Caco-2 (cell line): ENCODE data around the gene FOXP3. TPM values are rescaled to one million over a fixed set of nuclear protein-coding genes. Genes with fewer than 3 reads are reported as not detected.

ENCODE experiments used
- BruUV-seq: library from RNA; stranded (reverse); fragments of 400-500 nt; replicated peaks from 2 replicates; lab custom pipeline; 2021; lab: Mats Ljungman, UMichigan
- CTCF ChIA-PET: fragments of 300-600 bp; sonication (Branson Sonifier 250); formaldehyde crosslinking; loops from one replicate; lab custom pipeline; 2022; ENCODE audit warnings: antibody characterized with exemption; lab: Charles Lee
- POLR2A ChIA-PET: fragments of 300-600 bp; sonication (Branson Sonifier 250); formaldehyde crosslinking; loops from one replicate; lab custom pipeline; 2022; ENCODE audit warnings: antibody characterized with exemption; lab: Charles Lee
- DNase-seq, 2 experiments: peaks; one replicate each; pipeline versions ENCODE4 v3.0.0 to v3.0.0-alpha.2; 2020 to 2022
- H3K27me3 ChIP-seq: replicated peaks from 2 replicates; pipeline ENCODE4 v1.6.0; 2011; ENCODE audit warnings: low read length; ENCODE audit not compliant: control insufficient read depth, insufficient read depth
- H3K36me3 ChIP-seq: 2 replicates; pipeline ENCODE4 v1.5.1; 2011; ENCODE audit warnings: low read length; ENCODE audit not compliant: control insufficient read depth, insufficient read depth
- H3K4me1 ChIP-seq: fragments of 250-450 bp; sonication (Bioruptor Pico); 2 replicates; pipeline ENCODE4 v1.5.1; 2020; ENCODE audit warnings: mild to moderate bottlenecking
- H3K4me3 ChIP-seq: 2 replicates; pipeline ENCODE4 v1.5.1; 2011; ENCODE audit warnings: low read depth, mild to moderate bottlenecking, control low read depth, low read length
- H3K9me3 ChIP-seq: fragments of 250-450 bp; sonication (Bioruptor Pico); 2 replicates; pipeline ENCODE4 v1.5.1; 2020; ENCODE audit warnings: mild to moderate bottlenecking, moderate library complexity
- H3K27ac Mint-ChIP-seq: one replicate; pipeline ENCODE4 v1.8.0; 2022; ENCODE audit warnings: mixed read lengths; ENCODE audit not compliant: unreplicated experiment
- H3K27me3 Mint-ChIP-seq: one replicate; pipeline ENCODE4 v1.8.0; 2022; ENCODE audit warnings: mixed read lengths; ENCODE audit not compliant: insufficient read depth, unreplicated experiment
- H3K36me3 Mint-ChIP-seq: one replicate; pipeline ENCODE4 v1.8.0; 2022; ENCODE audit warnings: mild to moderate bottlenecking, mixed read lengths; ENCODE audit not compliant: insufficient read depth, unreplicated experiment
- H3K4me1 Mint-ChIP-seq: one replicate; pipeline ENCODE4 v1.8.0; 2022; ENCODE audit warnings: low read depth, mixed read lengths; ENCODE audit not compliant: unreplicated experiment
- H3K4me3 Mint-ChIP-seq: one replicate; pipeline ENCODE4 v1.8.0; 2022; ENCODE audit warnings: mild to moderate bottlenecking, moderate library complexity, mixed read lengths; ENCODE audit not compliant: unreplicated experiment
- H3K9me3 Mint-ChIP-seq: one replicate; pipeline ENCODE4 v1.8.0; 2022; ENCODE audit warnings: mixed read lengths; ENCODE audit not compliant: unreplicated experiment
- intact Hi-C: fragments of 100-400 bp; cut with micrococcal nuclease; formaldehyde crosslinking; loops from one replicate; pipeline ENCODE4 v1.10.0; 2022; ENCODE audit not compliant: unreplicated experiment
- total RNA-seq: library from RNA; stranded (reverse); gene quantifications from 2 replicates; pipeline ENCODE4 v1.2.3, GENCODE V29; 2022
- TF ChIP-seq, protein P1 (sequence below), 2 experiments: fragments of 200-600 bp in 1 of 2; IDR thresholded peaks; 1 replicate in 1 of 2; 2 replicates in 1 of 2; pipeline versions ENCODE4 v1.5.1 to v1.8.0; 2011 to 2022; ENCODE audit warnings: antibody characterized with exemption in 1 of 2, control low read depth in 1 of 2, inconsistent platforms in 1 of 2, low read depth in 1 of 2, low read length in 1 of 2, mild to moderate bottlenecking in 1 of 2, moderate library complexity in 1 of 2; ENCODE audit not compliant: insufficient read depth in 1 of 2, severe bottlenecking in 1 of 2, unreplicated experiment in 1 of 2

The FOXP3 gene
- total RNA-seq, 1 experiment from 2014 or later, result 0.88 TPM

DNA sequence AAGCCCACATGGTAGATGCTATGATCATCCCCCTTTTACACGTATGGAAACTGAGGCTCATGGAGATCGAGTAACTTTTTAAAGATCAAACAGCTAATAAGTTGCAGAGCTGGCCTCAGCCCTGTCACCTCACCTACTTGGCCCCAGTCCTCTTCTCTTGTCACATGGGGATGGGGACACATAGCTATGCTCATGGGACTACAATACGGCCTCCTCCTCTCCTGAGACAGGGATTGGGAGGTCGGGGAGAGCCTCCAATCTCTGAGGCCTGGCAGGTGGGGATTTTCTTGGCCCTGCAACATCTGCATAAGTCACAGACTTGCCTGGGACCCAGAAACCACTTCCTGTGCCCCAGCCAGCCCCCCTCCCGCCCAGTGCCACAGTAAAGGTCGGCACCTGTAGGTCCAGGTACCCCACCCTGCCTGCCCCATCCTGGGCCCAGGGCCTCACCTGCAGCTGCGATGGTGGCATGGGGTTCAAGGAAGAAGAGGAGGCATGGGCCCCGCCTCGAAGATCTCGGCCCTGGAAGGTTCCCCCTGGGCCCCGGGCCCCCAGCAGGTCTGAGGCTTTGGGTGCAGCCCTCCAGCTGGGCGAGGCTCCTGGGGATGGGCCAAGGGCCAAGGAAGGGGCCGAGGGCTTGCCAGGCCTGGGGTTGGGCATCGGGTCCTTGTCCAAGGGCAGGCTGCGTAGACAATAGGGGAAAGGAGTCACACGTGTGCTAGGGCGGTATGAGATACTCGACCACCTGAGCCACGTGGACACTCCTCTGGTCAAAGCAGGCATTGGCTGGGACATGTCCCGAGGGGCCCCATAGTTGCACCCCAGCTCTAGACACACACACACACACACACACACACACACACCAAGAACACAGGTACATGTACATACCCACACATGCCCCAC, 6.4 kb downstream of the FOXP3 start:
- BruUV-seq, result no TSS peak
- H3K4me1 ChIP-seq, result no peaks in the 10 kb centered on the region
- no peaks in the 10 kb centered on the region for H3K9me3 ChIP-seq
- H3K27ac Mint-ChIP-seq, result no peak overlapping the region
- no peaks in the 10 kb centered on the region for H3K27me3 ChIP-seq
- TF ChIP-seq, protein P1, sequence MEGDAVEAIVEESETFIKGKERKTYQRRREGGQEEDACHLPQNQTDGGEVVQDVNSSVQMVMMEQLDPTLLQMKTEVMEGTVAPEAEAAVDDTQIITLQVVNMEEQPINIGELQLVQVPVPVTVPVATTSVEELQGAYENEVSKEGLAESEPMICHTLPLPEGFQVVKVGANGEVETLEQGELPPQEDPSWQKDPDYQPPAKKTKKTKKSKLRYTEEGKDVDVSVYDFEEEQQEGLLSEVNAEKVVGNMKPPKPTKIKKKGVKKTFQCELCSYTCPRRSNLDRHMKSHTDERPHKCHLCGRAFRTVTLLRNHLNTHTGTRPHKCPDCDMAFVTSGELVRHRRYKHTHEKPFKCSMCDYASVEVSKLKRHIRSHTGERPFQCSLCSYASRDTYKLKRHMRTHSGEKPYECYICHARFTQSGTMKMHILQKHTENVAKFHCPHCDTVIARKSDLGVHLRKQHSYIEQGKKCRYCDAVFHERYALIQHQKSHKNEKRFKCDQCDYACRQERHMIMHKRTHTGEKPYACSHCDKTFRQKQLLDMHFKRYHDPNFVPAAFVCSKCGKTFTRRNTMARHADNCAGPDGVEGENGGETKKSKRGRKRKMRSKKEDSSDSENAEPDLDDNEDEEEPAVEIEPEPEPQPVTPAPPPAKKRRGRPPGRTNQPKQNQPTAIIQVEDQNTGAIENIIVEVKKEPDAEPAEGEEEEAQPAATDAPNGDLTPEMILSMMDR (IDR thresholded peaks at IDR 0.05; ENCODE audit: insufficient read depth in 1 of 2, low read depth in 1 of 2, low read length in 1 of 2, severe bottlenecking in 1 of 2, unreplicated experiment in 1 of 2), result no peak
- intact Hi-C loops, result no loop called here
- no peak for DNase-seq
- H3K9me3 Mint-ChIP-seq, result no peaks in the 10 kb centered on the region
- no peaks in the 10 kb centered on the region for H3K36me3 Mint-ChIP-seq
- H3K4me1 Mint-ChIP-seq, result no peaks in the 10 kb centered on the region
- H3K27me3 Mint-ChIP-seq, result no peaks in the 10 kb centered on the region
- H3K36me3 ChIP-seq, result no peaks in the 10 kb centered on the region
- ChIA-PET POLR2A (no interaction called here), CTCF (no interaction called here)
- no peak overlapping the region for H3K4me3 ChIP-seq
- no peak overlapping the region for H3K4me3 Mint-ChIP-seq

DNA sequence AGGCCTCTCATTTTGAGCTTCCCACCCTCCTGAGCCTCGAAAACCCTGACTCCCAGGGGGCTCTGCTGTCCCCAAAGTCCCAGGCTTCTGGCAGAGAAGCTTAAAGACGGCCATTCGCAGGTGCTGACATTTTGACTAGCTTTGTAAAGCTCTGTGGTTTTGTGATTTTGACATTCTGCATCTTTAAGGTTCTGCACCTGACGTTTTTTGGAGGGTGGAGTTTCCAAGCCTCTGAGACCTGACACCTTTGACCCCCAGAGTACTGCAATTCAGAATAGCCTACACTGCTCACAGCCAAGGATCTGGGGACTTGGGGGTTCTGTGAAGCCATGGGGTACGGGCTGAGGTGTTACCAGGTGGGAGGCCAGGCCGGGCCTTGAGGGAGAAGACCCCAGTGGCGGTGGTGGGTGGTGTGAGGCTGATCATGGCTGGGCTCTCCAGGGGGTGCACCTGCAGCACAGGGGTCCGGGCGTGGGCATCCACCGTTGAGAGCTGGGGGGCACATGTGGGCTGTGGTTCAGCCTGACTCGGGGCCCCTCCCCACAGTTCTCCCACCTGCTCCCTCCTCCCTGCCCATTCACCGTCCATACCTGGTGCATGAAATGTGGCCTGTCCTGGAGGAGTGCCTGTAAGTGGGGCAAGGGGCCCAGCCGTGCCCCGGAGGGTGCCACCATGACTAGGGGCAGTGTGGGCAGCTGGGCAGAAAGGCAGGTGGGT, 7.3 kb downstream of the FOXP3 start:
- H3K9me3 ChIP-seq, result no peaks in the 10 kb centered on the region
- no peaks in the 10 kb centered on the region for H3K4me1 ChIP-seq
- no TSS peak for BruUV-seq
- intact Hi-C loops, result no loop called here
- Mint-ChIP-seq H3K36me3 (no peaks in the 10 kb centered on the region), H3K4me3 (no peak overlapping the region), H3K9me3 (no peaks in the 10 kb centered on the region), H3K27ac (no peak overlapping the region), H3K27me3 (no peaks in the 10 kb centered on the region), H3K4me1 (no peaks in the 10 kb centered on the region)
- no peaks in the 10 kb centered on the region for H3K36me3 ChIP-seq
- TF ChIP-seq, protein P1 (IDR thresholded peaks at IDR 0.05; ENCODE audit: insufficient read depth in 1 of 2, low read depth in 1 of 2, low read length in 1 of 2, severe bottlenecking in 1 of 2, unreplicated experiment in 1 of 2), result no peak
- ChIA-PET CTCF (no interaction called here), POLR2A (interaction anchor here (0.6 kb wide), 2 partner anchors 12 to 66 kb away, joined by 3 to 4 read pairs; no protein-coding TSS in a partner anchor)
- H3K4me3 ChIP-seq, result no peak overlapping the region
- DNase-seq, result no peak
- no peaks in the 10 kb centered on the region for H3K27me3 ChIP-seq

DNA sequence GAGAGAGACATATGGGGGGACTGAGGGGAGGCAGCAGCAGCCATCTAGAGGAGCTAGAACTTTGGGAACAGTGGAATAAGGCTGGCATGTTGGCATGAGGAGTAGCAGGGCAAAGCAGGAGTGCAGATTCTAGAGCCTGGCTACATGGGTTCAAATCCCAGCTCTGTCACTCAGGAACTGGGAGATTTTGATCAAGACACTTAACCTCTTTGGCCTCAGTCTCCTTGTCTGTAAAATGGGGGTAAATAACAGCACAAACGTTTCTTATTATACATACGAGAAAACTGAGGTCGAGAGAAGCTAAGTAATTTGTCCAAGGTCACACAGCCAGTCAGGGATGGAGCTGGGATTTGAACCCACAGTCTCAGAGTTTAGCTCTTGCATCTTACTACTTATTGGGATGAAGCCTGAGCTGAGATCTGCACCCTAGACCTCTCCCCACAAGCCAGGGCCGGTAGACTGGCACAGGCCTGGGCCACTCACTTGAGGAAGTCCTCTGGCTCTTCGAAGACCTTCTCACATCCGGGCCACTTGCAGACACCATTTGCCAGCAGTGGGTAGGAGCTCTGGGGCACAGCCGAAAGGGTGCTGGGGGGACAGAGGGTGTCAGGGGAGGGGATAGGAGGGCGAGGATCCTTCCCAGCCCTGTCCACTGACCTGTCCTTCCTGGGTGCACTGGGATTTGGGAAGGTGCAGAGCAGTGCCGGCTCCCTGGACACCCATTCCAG, 8.1 kb downstream of the FOXP3 start:
- no peaks in the 10 kb centered on the region for H3K27me3 ChIP-seq
- intact Hi-C loops, result no loop called here
- H3K4me1 ChIP-seq, result no peaks in the 10 kb centered on the region
- no peak overlapping the region for H3K4me3 ChIP-seq
- CTCF ChIA-PET, result no interaction called here
- no TSS peak for BruUV-seq
- H3K9me3 ChIP-seq, result no peaks in the 10 kb centered on the region
- H3K9me3 Mint-ChIP-seq, result no peaks in the 10 kb centered on the region
- no peak overlapping the region for H3K4me3 Mint-ChIP-seq
- H3K4me1 Mint-ChIP-seq, result no peaks in the 10 kb centered on the region
- H3K36me3 ChIP-seq, result no peaks in the 10 kb centered on the region
- H3K36me3 Mint-ChIP-seq, result peaks cover 6% of the 10 kb centered on the region
- H3K27ac Mint-ChIP-seq, result peak overlapping the region; percentile 64
- POLR2A ChIA-PET, result interaction anchor here (0.6 kb wide), 2 partner anchors 13 to 66 kb away, joined by 3 to 4 read pairs; no protein-coding TSS in a partner anchor
- TF ChIP-seq, protein P1 (IDR thresholded peaks at IDR 0.05; ENCODE audit: insufficient read depth in 1 of 2, low read depth in 1 of 2, low read length in 1 of 2, severe bottlenecking in 1 of 2, unreplicated experiment in 1 of 2), result no peak
- H3K27me3 Mint-ChIP-seq, result no peaks in the 10 kb centered on the region
- DNase-seq, result no peak
